OCI-LY1 (cell line): ENCODE data around the gene KRTAP12-2.
"Not testable (repeated sequence)": the region's sequence is repeated elsewhere in the genome, so short reads cannot be mapped to it uniquely, and the experiment has no call there.

Experiments used
- H2AFZ ChIP-seq: fragments of 200-600 bp; sonication (generic), shearing (Covaris generic); 2 replicates; pipeline ENCODE4 v1.6.0; 2014; ENCODE audit warnings: antibody characterized with exemption, mild to moderate bottlenecking, low read length
- H3F3A ChIP-seq: fragments of 200-600 bp; sonication (generic), shearing (Covaris generic); 2 replicates; pipeline ENCODE4 v1.6.0; 2014; ENCODE audit warnings: mild to moderate bottlenecking, antibody characterized with exemption, low read length, moderate library complexity; ENCODE audit not compliant: insufficient read depth
- H3K27ac ChIP-seq: fragments of 200-600 bp; sonication (generic); 2 replicates; pipeline ENCODE4 v1.5.1; 2014; ENCODE audit warnings: low read length, mixed run types, mild to moderate bottlenecking, low read depth; ENCODE audit not compliant: poor library complexity, severe bottlenecking
- H3K27me3 ChIP-seq: fragments of 200-600 bp; sonication (generic); 2 replicates; pipeline ENCODE4 v1.6.0; 2014; ENCODE audit warnings: antibody characterized with exemption, mild to moderate bottlenecking, low read length, moderate library complexity; ENCODE audit not compliant: insufficient read depth
- H3K36me3 ChIP-seq: fragments of 200-600 bp; sonication (generic); 2 replicates; pipeline ENCODE4 v1.6.1; 2014; ENCODE audit warnings: mild to moderate bottlenecking, antibody characterized with exemption, low read length, moderate library complexity, mixed read lengths; ENCODE audit not compliant: insufficient read depth
- H3K4me1 ChIP-seq: fragments of 200-600 bp; sonication (generic); 2 replicates; pipeline ENCODE4 v1.5.1; 2014; ENCODE audit warnings: mild to moderate bottlenecking, low read length, moderate library complexity; ENCODE audit not compliant: insufficient read depth, severe bottlenecking
- H3K4me2 ChIP-seq: fragments of 200-600 bp; sonication (generic), shearing (Covaris generic); 2 replicates; pipeline ENCODE4 v1.6.1; 2014; ENCODE audit warnings: low read length
- H3K4me3 ChIP-seq: fragments of 200-600 bp; sonication (generic); 2 replicates; pipeline ENCODE4 v1.5.1; 2014; ENCODE audit warnings: low read length, low read depth, mild to moderate bottlenecking, mixed read lengths; ENCODE audit not compliant: poor library complexity, severe bottlenecking
- H3K79me2 ChIP-seq: fragments of 200-600 bp; shearing (Covaris generic); 2 replicates; pipeline ENCODE4 v1.6.1; 2016; ENCODE audit warnings: mixed run types, low read length, mixed read lengths; ENCODE audit not compliant: insufficient read depth
- H3K9ac ChIP-seq: fragments of 200-600 bp; sonication (generic), shearing (Covaris generic); 2 replicates; pipeline ENCODE4 v1.6.1; 2014; ENCODE audit warnings: mild to moderate bottlenecking, low read length, mixed read lengths
- H3K9me2 ChIP-seq: fragments of 200-600 bp; sonication (generic), shearing (Covaris generic); 2 replicates; pipeline ENCODE4 v1.6.1; 2014; ENCODE audit warnings: low read depth, mild to moderate bottlenecking, low read length, mixed read lengths
- H3K9me3 ChIP-seq: fragments of 200-600 bp; shearing (Covaris generic); 2 replicates; pipeline ENCODE4 v1.6.1; 2014; ENCODE audit warnings: low read length, mixed read lengths
- H4K20me1 ChIP-seq: fragments of 200-600 bp; sonication (generic), shearing (Covaris generic); 2 replicates; pipeline ENCODE4 v1.6.0; 2016; ENCODE audit warnings: mild to moderate bottlenecking, low read length; ENCODE audit not compliant: insufficient read depth
- CTCF ChIP-seq: fragments of 200-600 bp; sonication (generic), shearing (Covaris generic); IDR thresholded peaks from 2 replicates; pipeline ENCODE4 v1.5.1; 2017; ENCODE audit warnings: mild to moderate bottlenecking, antibody characterized with exemption, low read length, moderate library complexity, mixed read lengths
- EZH2 ChIP-seq: fragments of 200-600 bp; sonication (generic), shearing (Covaris generic); IDR thresholded peaks from 2 replicates; pipeline ENCODE4 v1.8.0; 2017; ENCODE audit warnings: borderline replicate concordance, mixed run types, mild to moderate bottlenecking, antibody characterized with exemption, low read length, moderate library complexity, mixed read lengths

The KRTAP12-2 gene

DNA sequence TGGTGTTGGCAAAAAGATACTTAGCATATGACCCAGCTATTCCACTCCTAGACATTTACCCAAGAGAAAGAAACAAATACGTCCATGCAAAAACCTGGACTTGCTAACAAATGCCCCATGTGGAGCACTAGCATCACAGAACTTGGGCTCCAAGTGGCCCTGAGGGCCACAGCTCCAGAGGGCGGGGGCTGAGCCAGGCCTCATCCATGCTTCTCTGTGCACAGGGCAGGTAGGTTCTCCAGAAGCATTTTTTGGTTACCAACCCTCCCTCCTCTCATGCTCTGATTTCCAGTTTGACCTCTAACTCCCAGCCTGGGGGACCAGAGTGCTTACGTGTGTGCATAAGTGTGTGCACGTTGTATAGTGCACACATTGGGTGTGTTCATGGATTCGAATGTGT is 2.0 kb downstream of the KRTAP12-2 start:
- TF ChIP-seq CTCF (no peak), EZH2 (no peak)

GRCh38 chr21:44661567-44661966 is 5.2 kb downstream of the KRTAP12-2 start:
- not testable (repeated sequence) for H3F3A ChIP-seq, H3K4me2 ChIP-seq, H3K27ac ChIP-seq, H3K9ac ChIP-seq, H3K36me3 ChIP-seq, H3K4me1 ChIP-seq, H4K20me1 ChIP-seq, H3K9me2 ChIP-seq, H3K79me2 ChIP-seq, H3K9me3 ChIP-seq, H3K4me3 ChIP-seq, H2AFZ ChIP-seq
- peaks cover 12% of the 10 kb centered on the region; the same call in 1 of the 2 replicates for H3K27me3 ChIP-seq

More for the DNA sequence above, 2.0 kb downstream of the KRTAP12-2 start:
- no peak overlapping the region for H2AFZ ChIP-seq
- H3K27me3 ChIP-seq: no peaks in the 10 kb centered on the region; the same call in 1 of the 2 replicates
- no peaks in the 10 kb centered on the region for H3F3A ChIP-seq
- H3K4me1 ChIP-seq: no peaks in the 10 kb centered on the region
- H3K4me2 ChIP-seq: no peak overlapping the region
- no peak overlapping the region for H3K9ac ChIP-seq
- no peaks in the 10 kb centered on the region for H3K36me3 ChIP-seq
- no peaks in the 10 kb centered on the region for H3K9me3 ChIP-seq
- no peak overlapping the region for H3K4me3 ChIP-seq
- no peaks in the 10 kb centered on the region for H4K20me1 ChIP-seq
- H3K79me2 ChIP-seq: no peaks in the 10 kb centered on the region
- no peaks in the 10 kb centered on the region for H3K9me2 ChIP-seq
- H3K27ac ChIP-seq: no peak overlapping the region

GRCh38 chr21:44658913-44659595 is 7.7 kb downstream of the KRTAP12-2 start:
- H3K4me2 ChIP-seq: no peak overlapping the region
- H3K79me2 ChIP-seq: no peaks in the 10 kb centered on the region

More at GRCh38 chr21:44658913-44659595, 7.7 kb downstream of the KRTAP12-2 start:
- H3K4me3 ChIP-seq: no peak overlapping the region
- H3K27me3 ChIP-seq: peaks cover 12% of the 10 kb centered on the region; the same call in 1 of the 2 replicates
- no peaks in the 10 kb centered on the region for H3F3A ChIP-seq
- TF ChIP-seq EZH2 (no peak), CTCF (no peak)
- no peaks in the 10 kb centered on the region for H3K4me1 ChIP-seq
- H3K27ac ChIP-seq: no peak overlapping the region
- no peaks in the 10 kb centered on the region for H3K9me2 ChIP-seq
- H3K9ac ChIP-seq: no peak overlapping the region
- no peak overlapping the region for H2AFZ ChIP-seq
- H4K20me1 ChIP-seq: no peaks in the 10 kb centered on the region
- H3K9me3 ChIP-seq: 0 out of 2 replicates have a peak, but pooled peaks cover 2% of the 10 kb centered on the region
- no peaks in the 10 kb centered on the region for H3K36me3 ChIP-seq
